Esophagus muscularis mucosa (tissue), 4 donors: ENCODE measurements around the gene TBC1D12. TPM values are rescaled to one million over a fixed set of nuclear protein-coding genes. Genes with fewer than 3 reads are reported as not detected.
"Not testable (repeated sequence)": the region's sequence is repeated elsewhere in the genome, so short reads cannot be mapped to it uniquely, and the experiment has no call there.

Experiments used
- DNase-seq: peaks from one replicate; pipeline ENCODE4 v3.0.0-alpha.2; 2017; ENCODE audit errors: extremely low spot score
- H3K27ac ChIP-seq, 4 donors: fragments of 200-600 bp; sonication (generic); replicated peaks in 1 of 4; 1 replicate in 3 of 4; 2 replicates in 1 of 4; pipeline ENCODE4 v1.5.1; 2016 to 2019; ENCODE audit warnings: mild to moderate bottlenecking in 1 of 4
- H3K27me3 ChIP-seq, 4 donors: fragments of 200-600 bp; sonication (generic); one replicate each; pipeline versions ENCODE4 v1.5.1 to v1.6.0; 2016 to 2019
- H3K36me3 ChIP-seq, 4 donors: fragments of 200-600 bp; sonication (generic); one replicate each; pipeline ENCODE4 v1.5.1; 2016 to 2019
- H3K4me1 ChIP-seq, 4 donors: fragments of 200-600 bp; sonication (generic); one replicate each; pipeline ENCODE4 v1.5.1; 2016 to 2019
- H3K4me3 ChIP-seq, 4 donors: fragments of 200-600 bp; sonication (generic); 1 replicate in 2 of 4; 2 replicates in 2 of 4; pipeline ENCODE4 v1.5.1; 2016 to 2019; ENCODE audit warnings: mild to moderate bottlenecking in 4 of 4, moderate library complexity in 1 of 4
- H3K9me3 ChIP-seq, 4 donors: fragments of 200-600 bp; sonication (generic); 1 replicate in 3 of 4; 2 replicates in 1 of 4; pipeline ENCODE4 v1.5.1; 2016 to 2019
- EP300 ChIP-seq: sonication (generic); formaldehyde crosslinking; IDR thresholded peaks from one replicate; pipeline ENCODE4 v1.6.1; 2017; ENCODE audit warnings: antibody characterized with exemption
- POLR2A ChIP-seq: fragments of 450-650 bp; IDR thresholded peaks from one replicate; pipeline ENCODE4 v1.6.1; 2017; ENCODE audit warnings: antibody characterized with exemption, moderate library complexity, mild to moderate bottlenecking, low read depth
- POLR2AphosphoS5 ChIP-seq, 2 donors: sonication (generic); formaldehyde crosslinking; IDR thresholded peaks; one replicate each; pipeline ENCODE4 v1.6.1; 2017; ENCODE audit warnings: antibody characterized with exemption in 2 of 2
- WGBS: methylation state at CpG from one replicate; pipeline ENCODE4 v1.1.5; 2018; 5-methylcytosine and 5-hydroxymethylcytosine counted together
- intact Hi-C: fragments of 100-400 bp; cut with DNase I; formaldehyde crosslinking; loops from one replicate; pipeline ENCODE4 v1.15.1; 2023
- total RNA-seq, 4 donors: library from RNA; depleted of rRNA; stranded (reverse); fragments of >200 nt; gene quantifications; one replicate each; pipeline versions ENCODE4 v1.1.0 to v1.2.1, GENCODE V29; 2016
- TF ChIP-seq, protein P1 (sequence below), 3 experiments: fragments of 200-600 bp in 2 of 3; fragments of 450-650 bp in 1 of 3; sonication (generic) in 2 of 3; IDR thresholded peaks; one replicate each; pipeline ENCODE4 v1.5.1; 2017 to 2019; ENCODE audit warnings: antibody characterized with exemption in 3 of 3, mild to moderate bottlenecking in 2 of 3, moderate library complexity in 1 of 3

TBC1D12 gene
- total RNA-seq, 4 donors from 2014 or later = 16.2 to 22.9 (median 17.7) TPM

DNA sequence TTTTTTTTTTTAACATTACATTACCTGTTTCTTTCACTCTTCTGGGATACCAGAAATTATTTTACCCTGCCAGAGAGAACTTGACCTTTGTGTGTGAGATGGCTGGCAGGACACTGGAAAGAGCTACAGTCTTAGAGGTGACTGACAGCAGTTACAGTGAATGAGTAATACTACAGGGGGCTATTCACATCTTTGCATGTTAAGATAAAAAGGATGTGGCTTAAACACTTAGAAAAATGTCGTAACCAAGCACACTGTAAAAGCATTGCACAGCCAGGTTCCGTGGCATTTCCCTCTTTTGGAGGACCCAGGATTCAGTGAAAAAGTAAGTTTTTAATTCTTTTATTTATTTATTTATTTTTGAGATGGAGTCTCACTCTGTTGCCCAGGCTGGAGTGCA is 18.8 kb upstream of the TBC1D12 start:
- H3K9me3 ChIP-seq = no peaks in the 10 kb centered on the region
- WGBS = 82% methylated on average over 2 of the region's 2 CpGs
- no peak overlapping the region for H3K27ac ChIP-seq
- H3K36me3 ChIP-seq = no peaks in the 10 kb centered on the region
- TF ChIP-seq POLR2A = no peak
- H3K4me1 ChIP-seq = no peaks in the 10 kb centered on the region
- no peak for DNase-seq
- intact Hi-C loops = no loop called here
- no peak overlapping the region for H3K4me3 ChIP-seq
- H3K27me3 ChIP-seq = no peaks in the 10 kb centered on the region

DNA sequence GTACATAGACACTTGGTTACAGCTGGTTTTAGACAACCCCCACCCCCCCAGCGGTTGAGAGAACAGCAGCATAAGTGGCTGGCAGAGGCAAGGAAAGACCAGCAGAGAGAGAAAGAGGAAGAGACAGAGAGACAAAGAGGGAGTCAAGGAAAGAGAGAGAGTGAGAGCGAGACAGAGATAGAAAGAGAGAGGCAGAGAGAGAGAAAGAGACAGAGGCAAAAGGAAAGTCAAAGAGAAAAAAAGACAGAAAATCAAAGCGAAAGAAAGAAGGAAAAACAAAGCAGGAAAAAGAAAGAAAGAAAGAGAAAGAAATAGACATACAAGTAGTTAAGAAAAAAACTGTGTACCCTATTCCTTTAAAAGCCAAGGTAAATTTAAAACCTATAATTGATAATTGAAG is 16.6 kb upstream of the TBC1D12 start:
- H3K9me3 ChIP-seq, H3K27ac ChIP-seq, DNase-seq, intact Hi-C loops, H3K4me3 ChIP-seq, H3K4me1 ChIP-seq, H3K36me3 ChIP-seq, H3K27me3 ChIP-seq: not testable (repeated sequence)
- WGBS = 92% methylated on average over 3 of the region's 3 CpGs

DNA sequence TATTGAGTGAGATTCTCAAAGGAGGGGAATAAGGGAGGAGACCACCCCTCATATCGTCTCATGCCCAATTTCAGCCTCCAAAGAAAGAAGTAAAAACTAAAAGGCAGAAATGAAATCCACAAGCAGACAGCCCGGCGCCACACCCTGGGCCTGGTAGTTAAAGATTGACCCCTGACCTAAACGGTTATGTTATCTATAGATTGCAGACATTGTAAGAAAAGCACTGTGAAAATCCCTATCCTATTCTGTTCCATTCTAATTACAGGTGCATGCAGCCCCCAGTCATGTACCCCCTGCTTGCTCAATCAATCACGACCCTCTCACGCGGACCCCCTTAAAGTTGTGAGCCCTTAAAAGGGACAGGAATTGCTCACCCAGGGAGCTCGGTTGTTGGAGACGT is 10.2 kb upstream of the TBC1D12 start:
- 89% methylated on average over 9 of the region's 9 CpGs for WGBS
- DNase-seq, H3K9me3 ChIP-seq: not testable (repeated sequence)

DNA sequence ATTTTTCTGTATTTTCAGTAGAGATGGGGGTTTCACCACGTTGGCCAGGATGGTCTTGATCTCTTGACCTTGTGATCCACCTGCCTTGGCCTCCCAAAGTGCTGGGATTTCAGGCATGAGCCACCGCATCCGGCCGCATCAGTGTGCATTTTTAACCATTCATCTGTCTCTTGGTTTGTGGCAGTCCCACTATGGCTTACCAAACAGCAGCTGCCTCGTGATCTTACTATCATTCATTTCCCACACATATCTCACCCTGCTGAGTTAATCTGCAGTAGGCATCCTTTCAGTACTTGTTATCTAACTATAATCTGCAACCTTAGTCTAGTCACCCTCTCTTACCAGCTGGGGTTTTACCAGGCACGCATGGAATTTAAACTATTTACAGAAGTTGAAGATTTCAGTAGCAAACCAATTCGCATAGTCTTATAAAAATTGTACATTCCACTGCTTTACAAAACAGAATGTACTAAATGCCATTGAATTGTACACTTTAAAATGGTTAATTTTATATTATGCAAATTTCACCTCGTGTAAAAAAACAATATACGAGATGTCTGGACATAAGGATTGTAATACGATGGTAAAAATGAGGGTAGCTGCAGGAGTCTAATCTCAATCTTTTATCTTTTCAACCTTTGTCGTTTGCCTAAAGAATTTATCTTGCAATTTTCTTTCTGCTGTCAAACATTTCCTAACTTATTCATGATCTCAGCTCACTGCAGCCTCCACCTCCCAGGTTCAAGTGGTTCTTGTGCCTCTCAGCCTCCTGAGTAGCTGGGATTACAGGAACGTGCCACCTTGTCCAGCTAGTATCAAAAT is 4.6 kb upstream of the TBC1D12 start:
- H3K36me3 ChIP-seq = no peaks in the 10 kb centered on the region
- no peak for TF ChIP-seq EP300
- no peak for TF ChIP-seq POLR2A
- TF ChIP-seq, protein P1, sequence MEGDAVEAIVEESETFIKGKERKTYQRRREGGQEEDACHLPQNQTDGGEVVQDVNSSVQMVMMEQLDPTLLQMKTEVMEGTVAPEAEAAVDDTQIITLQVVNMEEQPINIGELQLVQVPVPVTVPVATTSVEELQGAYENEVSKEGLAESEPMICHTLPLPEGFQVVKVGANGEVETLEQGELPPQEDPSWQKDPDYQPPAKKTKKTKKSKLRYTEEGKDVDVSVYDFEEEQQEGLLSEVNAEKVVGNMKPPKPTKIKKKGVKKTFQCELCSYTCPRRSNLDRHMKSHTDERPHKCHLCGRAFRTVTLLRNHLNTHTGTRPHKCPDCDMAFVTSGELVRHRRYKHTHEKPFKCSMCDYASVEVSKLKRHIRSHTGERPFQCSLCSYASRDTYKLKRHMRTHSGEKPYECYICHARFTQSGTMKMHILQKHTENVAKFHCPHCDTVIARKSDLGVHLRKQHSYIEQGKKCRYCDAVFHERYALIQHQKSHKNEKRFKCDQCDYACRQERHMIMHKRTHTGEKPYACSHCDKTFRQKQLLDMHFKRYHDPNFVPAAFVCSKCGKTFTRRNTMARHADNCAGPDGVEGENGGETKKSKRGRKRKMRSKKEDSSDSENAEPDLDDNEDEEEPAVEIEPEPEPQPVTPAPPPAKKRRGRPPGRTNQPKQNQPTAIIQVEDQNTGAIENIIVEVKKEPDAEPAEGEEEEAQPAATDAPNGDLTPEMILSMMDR (IDR thresholded peaks at IDR 0.05) = no peak
- no peak for TF ChIP-seq POLR2AphosphoS5 (IDR thresholded peaks at IDR 0.05)
- intact Hi-C loops = no loop called here

More for the DNA sequence above, 10.2 kb upstream of the TBC1D12 start:
- H3K27me3 ChIP-seq, H3K27ac ChIP-seq, H3K36me3 ChIP-seq, H3K4me3 ChIP-seq, intact Hi-C loops, H3K4me1 ChIP-seq: not testable (repeated sequence)

DNA sequence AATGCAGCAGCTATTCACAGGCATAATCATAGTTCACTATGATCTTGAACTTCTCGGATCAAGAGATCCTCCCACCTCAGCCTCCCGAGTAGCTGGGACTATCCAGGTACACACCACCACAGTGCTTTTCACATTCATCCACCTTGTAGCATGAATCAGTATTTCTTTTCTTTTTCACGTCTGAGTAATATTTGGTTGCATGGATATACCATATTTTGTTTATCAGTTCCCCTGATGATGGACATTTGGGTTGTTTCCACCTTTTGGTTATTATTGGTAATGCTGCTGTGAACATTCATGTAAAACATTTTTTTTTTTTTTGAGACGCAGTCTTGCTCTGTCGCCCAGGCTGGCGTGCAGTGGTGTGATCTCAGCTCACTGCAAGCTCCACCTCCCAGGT is 3.6 kb upstream of the TBC1D12 start:
- DNase-seq = no peak
- H3K27ac ChIP-seq = no peak overlapping the region
- TF ChIP-seq, protein P1 (IDR thresholded peaks at IDR 0.05) = no peak
- no peak for TF ChIP-seq EP300
- TF ChIP-seq POLR2AphosphoS5 (IDR thresholded peaks at IDR 0.05) = no peak
- TF ChIP-seq POLR2A = no peak
- intact Hi-C loops = no loop called here
- H3K4me1 ChIP-seq = peaks cover 0 to 4% (median under 1%) of the 10 kb centered on the region in 4 donors
- no peak overlapping the region for H3K4me3 ChIP-seq
- H3K36me3 ChIP-seq = no peaks in the 10 kb centered on the region
- peaks cover 0 to 8% (median 0%) of the 10 kb centered on the region in 4 donors for H3K27me3 ChIP-seq
- WGBS = 93% methylated on average over 6 of the region's 6 CpGs
- H3K9me3 ChIP-seq = no peaks in the 10 kb centered on the region

More for the DNA sequence above, 4.6 kb upstream of the TBC1D12 start:
- no peak for DNase-seq
- 72% methylated on average over 12 of the region's 12 CpGs for WGBS
- Histone ChIP-seq H3K27me3 (peaks cover 0 to 8% (median 0%) of the 10 kb centered on the region in 4 donors), H3K9me3 (no peaks in the 10 kb centered on the region), H3K4me1 (peaks cover 0 to 3% (median 0%) of the 10 kb centered on the region in 4 donors), H3K4me3 (no peak overlapping the region), H3K27ac (no peak overlapping the region)

DNA sequence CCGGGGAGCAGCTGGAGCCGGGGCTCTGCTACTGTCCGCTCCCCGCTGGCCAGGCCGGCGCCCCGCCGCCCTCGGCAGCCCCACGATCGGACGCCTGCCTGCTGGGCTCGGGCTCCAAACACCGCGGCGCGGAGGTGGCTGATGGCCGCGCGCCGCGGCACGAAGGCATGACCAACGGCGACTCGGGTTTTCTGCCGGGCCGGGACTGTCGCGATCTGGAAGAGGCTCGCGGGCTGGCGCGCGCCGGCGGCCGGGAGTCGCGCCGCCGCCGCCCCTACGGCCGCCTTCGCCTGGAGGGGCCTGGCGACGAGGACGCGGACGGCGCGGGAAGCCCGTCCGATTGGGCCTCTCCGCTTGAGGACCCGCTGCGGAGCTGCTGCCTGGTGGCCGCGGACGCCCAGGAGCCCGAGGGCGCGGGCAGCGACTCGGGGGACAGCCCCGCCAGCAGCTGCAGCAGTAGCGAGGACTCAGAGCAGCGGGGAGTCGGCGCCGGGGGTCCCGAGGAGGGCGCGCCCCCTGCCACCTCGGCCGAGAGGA is 570 bp downstream of the TBC1D12 start:
- no peaks in the 10 kb centered on the region for H3K9me3 ChIP-seq
- H3K36me3 ChIP-seq = no peaks in the 10 kb centered on the region
- peak overlapping the region; percentile 93 to 97 (median 96) for H3K27ac ChIP-seq
- 0% methylated on average over 30 of the region's 77 CpGs for WGBS
- peak overlapping the region; percentile 82 to 97 (median 93) for H3K4me3 ChIP-seq
- H3K27me3 ChIP-seq = no peaks in the 10 kb centered on the region
- intact Hi-C loops = loop anchor here (5.0 kb wide), 2 partner anchors 41 to 44 kb away; partner anchors contain the start of gene NOC3L
- no peak for DNase-seq
- no peak for TF ChIP-seq POLR2A
- TF ChIP-seq, protein P1 (IDR thresholded peaks at IDR 0.05) = no peak
- no peak for TF ChIP-seq EP300
- no peak for TF ChIP-seq POLR2AphosphoS5 (IDR thresholded peaks at IDR 0.05)
- peaks cover 16 to 32% (median 23%) of the 10 kb centered on the region in 4 donors for H3K4me1 ChIP-seq
